Measurements from ENCODE around the gene UBE2J2. TPM values are rescaled to one million over a fixed set of nuclear protein-coding genes. Genes with fewer than 3 reads are reported as not detected.

UBE2J2 gene
- total RNA-seq, 1 donor from 2014 or later: 49.3 TPM

GRCh38 chr1:1246577-1247340, 26.9 kb downstream of the UBE2J2 start, which contains the start of gene C1QTNF12:
TSS of gene C1QTNF12 (minus strand) at chr1:1246722. CDS start at chr1:1246690, 32 bp downstream.
- no peak for TF ChIP-seq CTCF (conservative IDR thresholded peaks at IDR 0.05; ENCODE audit: low read depth, low read length)
- no peak for DNase-seq (ENCODE audit: low read depth)
- H3K4me3 ChIP-seq (ENCODE audit: low read depth, low read length): no peak within 1 kb of the TSS

DNA sequence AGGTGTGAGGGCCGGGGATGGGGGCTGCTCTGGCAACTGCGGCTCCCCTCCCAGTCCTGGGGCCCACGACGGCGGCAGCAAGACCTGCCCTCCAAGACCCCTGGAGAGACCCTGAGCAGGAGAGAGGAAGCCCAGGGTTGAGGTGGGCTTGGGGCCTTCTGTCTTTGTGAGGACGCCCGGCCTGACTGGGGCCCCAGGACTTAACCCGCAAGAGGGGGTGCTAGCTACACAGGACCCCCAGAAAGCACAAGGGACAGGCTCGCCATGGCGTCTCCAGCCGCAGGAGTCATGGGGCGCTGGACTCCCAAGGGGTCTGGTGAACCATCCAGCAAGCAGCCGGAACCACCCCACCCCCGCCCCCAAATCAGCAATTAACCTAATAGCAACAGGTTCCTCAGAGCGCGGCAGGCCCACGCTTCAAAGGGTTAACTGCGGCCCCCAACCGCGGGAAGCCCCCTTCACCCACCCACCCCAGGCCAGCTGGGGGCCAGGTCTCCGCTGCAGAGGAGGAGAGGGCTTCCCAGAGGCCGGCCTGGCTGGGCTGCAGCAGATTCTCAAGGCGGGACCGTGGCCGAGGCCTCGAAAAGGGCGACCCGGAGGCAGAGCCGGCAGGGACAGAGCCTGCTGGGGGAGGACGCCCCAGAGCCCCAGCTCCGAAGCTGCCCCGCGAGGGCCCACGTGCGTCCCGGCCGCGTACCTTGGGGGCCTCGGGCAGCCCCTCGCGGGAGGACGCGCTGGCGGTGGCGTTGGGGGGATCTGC, 27.7 kb downstream of the UBE2J2 start:
- no peak for DNase-seq (ENCODE audit: low read depth)
- no peak for TF ChIP-seq CTCF (conservative IDR thresholded peaks at IDR 0.05; ENCODE audit: low read depth, low read length)
- no peak overlapping the region for H3K4me3 ChIP-seq (ENCODE audit: low read depth, low read length)

DNA sequence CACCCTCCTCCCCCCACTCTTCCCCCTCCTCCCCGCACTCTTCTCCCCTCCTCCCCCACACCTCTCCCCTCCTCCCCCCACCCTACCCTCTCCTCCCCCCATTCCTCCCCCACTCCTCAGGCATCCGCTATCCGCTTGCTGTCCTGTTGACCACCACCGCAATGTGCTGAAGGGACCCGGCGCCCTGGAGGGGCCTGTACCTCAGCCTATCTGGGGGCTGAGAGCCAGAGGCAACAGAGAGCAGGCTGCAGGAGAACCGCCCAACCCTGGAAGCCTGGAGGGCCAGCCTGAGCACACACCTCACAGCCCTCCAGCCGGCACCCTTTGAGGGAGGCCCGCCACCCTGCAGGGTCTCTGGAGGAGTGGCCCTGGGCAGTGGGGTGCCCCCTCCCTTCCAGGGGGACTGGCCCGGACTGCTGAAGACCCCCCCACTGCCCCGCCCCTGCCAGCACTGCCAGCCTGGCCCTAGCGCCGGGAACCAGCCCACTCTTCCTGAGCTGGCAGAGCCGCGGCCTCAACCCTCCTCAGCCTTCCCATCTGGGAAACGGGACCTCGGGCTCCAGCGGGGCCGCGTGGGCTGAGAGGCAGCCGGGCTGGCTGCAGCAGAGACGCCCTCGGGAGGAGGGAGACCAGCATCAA, 28.4 kb downstream of the UBE2J2 start:
- no peak overlapping the region for H3K4me3 ChIP-seq (ENCODE audit: low read depth, low read length)
- DNase-seq (ENCODE audit: low read depth): no peak
- TF ChIP-seq CTCF (conservative IDR thresholded peaks at IDR 0.05; ENCODE audit: low read depth, low read length): no peak

DNA sequence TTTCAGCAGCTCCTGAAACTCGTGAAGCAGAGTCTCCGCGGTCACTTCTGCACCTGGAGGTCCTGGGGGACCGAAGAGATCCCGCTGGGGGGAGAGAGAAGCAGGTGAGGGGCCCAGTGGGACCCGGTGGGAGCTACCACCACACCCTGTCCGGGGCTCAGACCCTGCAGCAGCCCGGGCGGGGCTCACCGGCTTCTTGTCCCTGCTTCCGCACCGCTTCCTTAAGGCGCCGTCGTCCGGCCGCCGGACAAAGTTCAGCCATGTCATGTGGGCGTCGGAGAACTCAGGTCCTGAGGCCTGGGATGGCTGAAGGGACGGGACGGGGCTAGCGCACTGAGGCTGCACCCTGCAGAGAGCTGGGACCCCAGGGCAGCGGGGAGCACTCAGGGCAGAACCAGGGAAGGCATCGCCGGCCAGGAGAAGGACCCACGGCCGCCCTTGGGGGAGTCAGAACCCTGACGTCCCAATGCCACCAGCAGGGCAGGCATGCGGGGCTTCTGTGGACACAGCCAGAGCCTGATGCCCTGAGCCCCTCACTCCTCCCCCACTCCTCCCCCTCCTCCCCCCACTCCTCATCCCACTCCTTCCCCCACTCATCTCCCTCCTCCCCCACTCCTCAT, 29.4 kb downstream of the UBE2J2 start:
- no peak for TF ChIP-seq CTCF (conservative IDR thresholded peaks at IDR 0.05; ENCODE audit: low read depth, low read length)
- DNase-seq (ENCODE audit: low read depth): no peak
- H3K4me3 ChIP-seq (ENCODE audit: low read depth, low read length): peak overlapping the region; percentile 33

GRCh38 chr1:1243807-1244191, 29.9 kb downstream of the UBE2J2 start:
- no peak for DNase-seq (ENCODE audit: low read depth)
- TF ChIP-seq CTCF (conservative IDR thresholded peaks at IDR 0.05; ENCODE audit: low read depth, low read length): no peak
- H3K4me3 ChIP-seq (ENCODE audit: low read depth, low read length): peak overlapping the region; percentile 33

DNA sequence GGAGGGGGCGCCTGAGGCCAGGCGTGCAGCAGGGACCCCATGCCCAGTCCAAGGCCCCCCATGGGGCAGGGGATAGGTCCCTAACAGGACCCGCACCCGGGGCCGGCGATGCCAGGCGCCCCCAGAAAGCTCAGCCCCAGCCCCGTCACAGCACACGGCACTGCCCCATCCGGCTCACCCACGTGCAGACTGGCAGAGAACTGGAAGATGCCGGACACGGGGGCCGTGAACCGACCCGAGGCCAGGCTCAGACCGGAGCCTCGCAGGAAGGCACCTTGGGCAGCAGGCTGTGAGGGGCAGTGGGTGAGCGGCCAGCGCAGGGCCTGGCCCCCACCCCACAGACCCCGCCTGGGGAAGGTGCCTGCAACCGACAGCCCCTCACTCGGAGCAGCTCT, 30.4 kb downstream of the UBE2J2 start:
- TF ChIP-seq CTCF (conservative IDR thresholded peaks at IDR 0.05; ENCODE audit: low read depth, low read length): no peak
- H3K4me3 ChIP-seq (ENCODE audit: low read depth, low read length): no peak overlapping the region
- DNase-seq (ENCODE audit: low read depth): no peak
